Muscle of back (tissue), 13 donors: ENCODE data around the gene PRDM5. TPM values are rescaled to one million over a fixed set of nuclear protein-coding genes. Genes with fewer than 3 reads are reported as not detected.

Experiments
- DNase-seq, 3 donors: peaks; one replicate each; pipeline versions ENCODE4 v3.0.0 to v3.0.0-alpha.2; 2013
- long read RNA-seq, 9 donors: transcript quantifications; one replicate each; lab custom pipeline, GENCODE V29; 2026
- polyA plus RNA-seq, 10 donors: library from polyadenylated mRNA; unstranded; fragments of 120-200 nt; gene quantifications; one replicate each; pipeline ENCODE4 v1.2.1, GENCODE V29; 2013; ENCODE audit not compliant: insufficient read length in 10 of 10

PRDM5 gene
- 10 to 100 TPM in 9 of 10 donors, 1 to 10 TPM in 1; 8.1 to 14.0 (median 11.1) TPM for polyA plus RNA-seq
- long read RNA-seq, donor 1, result 0 reads
- long read RNA-seq, donor 2, result 0 reads
- long read RNA-seq, donor 3, result 0 reads
- long read RNA-seq, donor 4, result 0 reads
- long read RNA-seq, donor 5, full-length matches to known transcripts, result 1 of 1 reads
- long read RNA-seq, donor 5, partial matches to known transcripts, result 0 of 1 reads
- long read RNA-seq, donor 5, other reads (novel, unspliced or antisense), result 0 of 1 reads
- long read RNA-seq, donor 6, partial matches to known transcripts, result 0 of 3 reads
- long read RNA-seq, donor 6, other reads (novel, unspliced or antisense), result 0 of 3 reads
- long read RNA-seq, donor 7, result 0 reads
- long read RNA-seq, donor 8, partial matches to known transcripts, result 0 of 1 reads
- long read RNA-seq, donor 8, other reads (novel, unspliced or antisense), result 0 of 1 reads
- long read RNA-seq, donor 9, result 0 reads

DNA sequence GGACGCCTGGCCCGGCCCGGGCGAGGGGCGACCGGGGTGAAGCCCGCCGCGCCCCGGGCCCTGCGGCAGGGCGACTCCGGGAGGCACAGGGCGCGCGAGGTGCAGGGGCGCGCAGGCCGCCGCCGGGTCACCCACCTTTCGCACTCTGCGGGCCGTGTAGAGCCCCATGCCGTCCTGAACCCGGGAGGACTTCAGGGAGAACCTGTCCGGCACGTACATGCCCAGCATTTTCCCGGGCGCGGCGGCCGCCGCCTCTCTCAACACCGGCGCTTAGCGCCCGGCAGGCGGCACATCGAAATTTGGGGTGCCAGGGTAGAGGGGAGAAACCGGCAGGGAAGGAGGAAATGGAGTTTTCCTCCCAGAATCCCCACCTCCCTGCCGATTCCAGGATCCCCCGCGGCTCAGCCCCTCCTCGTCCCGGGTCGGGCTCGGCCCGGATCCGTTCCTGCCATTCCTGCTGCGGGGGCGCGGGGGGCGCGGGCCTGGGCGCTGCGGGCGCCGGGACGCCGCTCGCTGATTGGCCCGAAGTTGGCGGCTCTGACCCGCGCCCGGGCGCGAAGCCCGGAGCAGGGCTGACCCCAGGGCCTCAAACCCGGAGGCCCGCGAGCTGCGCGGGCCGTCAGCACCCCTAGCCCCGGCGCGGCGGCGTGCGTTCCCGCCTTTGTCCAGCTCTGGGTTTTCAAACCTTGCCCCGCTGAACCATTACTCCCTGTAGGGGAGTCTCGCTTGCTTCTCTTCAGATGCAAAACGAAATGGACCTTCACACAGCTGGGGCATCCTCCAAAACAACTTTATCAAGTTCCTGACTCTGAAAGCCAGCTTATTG, at the start of gene PRDM5:
Gene PRDM5, minus strand, starts transcription at position 346 of the 826 bp plus-strand sequence. Its CDS starts 118 bp downstream, at position 228.
- peak; percentile 57 to 91 (median 74) for DNase-seq

DNA sequence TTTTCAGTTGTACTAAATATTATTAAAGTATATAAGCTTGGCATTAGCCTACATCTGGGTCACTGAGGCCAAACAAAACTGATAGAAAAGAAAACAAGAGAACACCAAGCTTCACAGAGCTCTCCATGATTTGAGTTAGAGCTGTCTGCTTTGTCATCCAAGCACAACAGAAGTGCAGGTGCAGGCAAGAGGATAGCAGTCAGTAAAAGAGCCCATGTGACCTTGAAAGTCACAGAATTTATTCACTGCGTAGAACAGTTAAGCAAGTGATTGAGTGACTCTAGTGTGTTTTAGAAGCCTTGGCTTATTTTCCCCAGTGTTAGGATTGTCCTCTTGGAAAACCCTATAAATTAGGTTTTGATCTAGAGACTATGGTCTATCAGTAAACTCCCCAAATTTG, 49.4 kb upstream of the PRDM5 start:
- no peak for DNase-seq

DNA sequence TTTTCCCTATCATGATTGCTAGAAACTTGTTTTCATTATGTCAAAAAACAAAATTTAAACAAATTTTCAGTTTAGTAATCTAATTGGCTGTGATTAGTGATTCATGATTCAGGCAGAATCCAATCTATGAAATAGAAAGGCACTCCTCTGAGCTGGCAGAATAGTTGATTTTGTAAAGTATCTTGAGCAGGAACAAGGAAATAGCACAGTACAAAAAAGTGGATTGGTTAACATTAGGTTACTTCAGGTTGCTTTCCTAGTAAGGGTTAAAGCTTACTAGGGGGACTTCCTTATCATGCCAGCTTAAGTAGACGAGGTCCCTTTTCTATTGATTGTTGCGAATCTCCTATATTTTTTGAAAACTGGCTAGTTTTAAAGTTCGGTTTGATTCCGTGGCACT, 43.4 kb upstream of the PRDM5 start:
- DNase-seq, result no peak

DNA sequence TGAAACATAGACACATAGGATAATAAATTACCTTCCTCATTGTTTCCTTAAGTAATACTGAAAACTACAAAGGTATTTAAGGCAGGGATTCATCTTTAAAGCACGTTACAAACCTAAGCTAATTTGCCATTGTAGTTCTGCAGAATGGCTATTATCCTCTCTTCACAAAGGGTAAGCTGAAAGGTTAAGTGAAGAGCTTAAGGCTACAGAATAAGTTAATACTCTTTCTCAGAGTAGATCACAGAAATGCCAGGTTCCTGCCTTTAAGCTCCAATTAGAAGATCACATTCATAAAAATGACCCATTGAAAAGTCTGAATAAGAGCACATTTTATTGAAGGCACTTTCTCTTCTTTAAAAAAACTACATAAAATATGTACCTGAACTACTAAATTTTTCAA, 42.1 kb upstream of the PRDM5 start:
- DNase-seq, result no peak

DNA sequence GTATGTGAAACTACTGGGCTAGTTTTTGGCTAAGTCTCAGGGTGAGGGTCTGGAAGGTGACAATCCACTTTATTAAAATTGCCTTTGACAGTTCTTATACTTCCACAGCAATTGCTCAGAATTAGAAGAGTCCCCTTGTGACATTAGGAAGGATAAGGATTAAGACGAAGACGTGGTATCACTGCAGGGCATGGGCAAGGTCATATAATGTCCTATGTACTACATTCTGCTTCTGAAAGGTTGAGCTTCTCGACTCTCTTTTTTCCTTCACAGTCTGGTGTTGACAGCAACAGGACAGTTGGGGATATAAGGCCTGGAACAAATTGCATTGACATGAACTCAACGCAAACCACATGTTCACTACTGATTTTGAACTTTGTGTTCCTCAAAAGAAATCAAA, 40.9 kb upstream of the PRDM5 start:
- no peak for DNase-seq

DNA sequence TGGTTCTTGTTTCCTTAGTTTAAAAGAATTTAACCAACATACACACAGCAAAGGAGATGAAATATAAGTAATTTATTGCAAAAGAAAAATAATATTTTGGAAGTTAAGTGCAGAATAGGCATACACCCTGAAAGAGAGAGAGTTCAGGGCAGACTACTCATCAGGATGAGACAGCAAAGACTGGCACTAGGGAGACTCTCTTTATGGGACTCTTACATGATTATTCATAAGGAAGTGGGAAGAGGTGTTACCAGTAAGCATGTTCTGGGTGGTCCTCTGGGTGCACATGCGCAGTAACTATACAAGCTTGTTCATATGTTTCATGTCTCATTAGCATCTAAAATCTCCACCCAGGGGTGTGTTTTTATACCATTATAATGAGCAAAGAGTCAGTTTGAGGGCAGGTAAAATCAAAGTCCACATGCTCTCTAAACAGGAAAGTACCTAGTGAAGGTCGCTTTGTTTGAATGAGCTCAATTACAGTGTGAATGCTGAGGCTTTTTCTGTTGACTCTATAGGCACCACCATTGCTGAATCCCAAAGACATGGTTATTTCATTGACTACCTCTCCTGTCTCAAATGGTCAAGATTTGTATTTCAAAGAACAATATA, 38.2 kb upstream of the PRDM5 start:
- no peak for DNase-seq

DNA sequence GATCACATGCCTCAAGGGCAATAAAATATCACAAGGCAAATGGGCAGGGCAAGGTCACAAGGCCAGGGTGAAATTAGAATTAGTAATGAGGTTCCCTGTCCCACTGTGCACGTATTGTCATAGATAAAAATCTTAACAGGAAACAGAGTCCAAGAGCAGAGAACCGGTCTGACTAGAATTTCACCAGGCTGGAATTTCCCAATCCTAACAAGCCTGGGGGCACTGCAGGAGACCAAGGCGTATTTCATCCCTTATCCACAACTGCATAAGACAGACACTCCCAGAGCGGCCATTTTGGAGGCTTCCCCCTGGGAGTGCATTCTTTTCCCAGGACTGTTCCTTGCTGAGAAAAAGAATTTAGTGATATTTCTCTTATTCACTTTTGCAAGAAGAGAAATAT, 25.9 kb upstream of the PRDM5 start:
- no peak for DNase-seq

DNA sequence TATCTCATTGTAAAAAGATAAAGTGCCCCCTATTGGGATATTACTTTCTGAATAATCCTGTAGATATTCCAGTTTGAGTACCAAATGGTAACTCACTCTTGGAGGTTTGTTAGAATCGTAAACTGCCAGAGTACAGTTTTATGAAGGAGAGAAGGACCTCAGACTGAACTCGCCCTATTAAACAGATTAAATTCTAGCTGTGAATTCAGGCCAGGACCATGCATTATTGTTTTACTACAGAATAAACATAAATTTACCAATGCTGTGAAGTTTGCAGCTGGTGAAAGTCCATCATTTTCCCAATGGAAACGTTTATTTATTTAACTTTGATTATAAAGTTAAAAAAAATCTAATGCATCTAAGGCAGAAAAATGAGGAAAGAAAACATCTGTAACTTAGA, 20.2 kb upstream of the PRDM5 start:
- no peak for DNase-seq

DNA sequence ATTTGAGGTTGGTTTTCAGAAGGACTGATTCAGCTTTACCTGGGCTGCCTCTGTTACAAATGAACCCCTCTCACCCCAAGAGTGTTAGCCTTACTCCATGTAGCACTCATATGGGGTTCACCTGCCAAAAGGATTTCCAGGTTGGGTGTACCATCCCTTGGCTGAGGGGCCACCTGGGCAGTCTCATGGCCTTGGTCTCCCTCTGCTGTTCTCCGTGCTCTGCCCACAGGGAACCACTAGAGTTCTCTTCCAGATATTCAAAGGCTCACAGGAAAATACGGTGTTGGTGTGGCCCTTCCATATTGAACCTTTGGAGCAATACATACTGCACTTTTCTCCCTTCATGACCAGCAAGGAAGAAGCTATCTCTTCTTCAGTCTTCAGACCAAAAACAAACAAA, 18.0 kb upstream of the PRDM5 start:
- no peak for DNase-seq

DNA sequence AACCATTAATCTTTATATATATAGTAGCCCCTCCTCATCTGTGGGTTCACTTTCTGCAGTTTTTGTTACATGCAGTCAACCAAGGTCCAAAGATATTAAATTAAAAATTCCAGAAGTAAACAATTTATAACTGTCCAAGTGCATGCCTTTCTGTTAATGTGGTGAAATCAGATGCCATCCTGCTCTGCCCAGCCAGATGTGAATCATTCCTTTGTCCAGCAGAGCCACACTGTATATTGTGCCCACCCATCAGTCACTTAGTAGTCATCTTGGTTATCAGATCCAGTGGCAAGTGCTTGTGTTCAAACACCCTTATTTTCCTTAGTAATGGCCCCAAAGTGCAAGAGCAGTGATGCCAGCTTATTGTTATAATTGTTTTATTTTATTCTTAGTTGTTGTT, 17.2 kb upstream of the PRDM5 start:
- DNase-seq, result no peak

DNA sequence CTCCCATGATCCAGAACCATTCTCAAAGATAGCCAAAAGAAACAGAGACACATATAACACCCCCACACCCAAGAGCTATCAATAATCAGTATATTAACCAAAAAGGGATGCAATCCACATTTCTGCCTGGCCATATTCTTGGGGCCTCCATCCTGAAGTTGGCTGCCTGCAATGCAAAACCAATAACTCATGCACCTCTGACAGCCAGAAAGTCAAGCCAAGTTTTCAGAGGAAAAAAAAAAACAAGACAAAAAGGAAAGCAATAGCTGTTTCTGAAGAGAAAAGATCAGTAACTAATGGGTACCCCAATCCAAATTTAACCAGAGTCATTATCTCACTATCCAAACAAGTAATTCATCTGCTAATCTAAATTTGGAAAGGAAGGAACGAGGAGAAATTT, 7.3 kb upstream of the PRDM5 start:
- DNase-seq, result no peak

DNA sequence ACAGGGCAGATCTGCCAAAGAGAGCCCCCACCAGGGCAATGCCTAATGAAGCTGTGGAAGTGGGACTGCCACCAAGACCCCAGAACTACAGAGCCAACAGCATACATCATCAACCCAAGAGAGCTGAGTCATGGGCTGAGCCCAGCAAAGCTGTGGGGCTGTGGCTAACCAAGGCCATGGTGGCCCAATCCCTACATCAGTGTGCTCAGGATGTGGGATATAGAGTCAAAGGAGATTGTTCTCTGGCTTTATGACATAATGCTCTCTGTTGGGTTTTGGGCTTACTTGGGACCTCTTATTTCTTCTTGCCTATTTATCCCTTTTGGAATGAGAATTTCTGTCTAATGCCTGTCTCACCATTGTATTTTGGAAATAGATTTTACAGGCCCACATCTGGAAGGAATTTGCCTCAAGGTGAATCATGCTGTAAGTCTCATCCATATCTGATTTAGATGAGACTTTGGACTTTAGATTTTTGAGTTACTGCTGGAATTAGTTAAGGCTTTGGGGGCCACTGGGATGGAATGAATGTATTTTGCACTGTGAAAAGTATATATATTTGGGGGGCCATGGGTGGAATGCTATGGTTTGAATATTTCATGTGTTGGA, 5.4 kb upstream of the PRDM5 start:
- no peak for DNase-seq

DNA sequence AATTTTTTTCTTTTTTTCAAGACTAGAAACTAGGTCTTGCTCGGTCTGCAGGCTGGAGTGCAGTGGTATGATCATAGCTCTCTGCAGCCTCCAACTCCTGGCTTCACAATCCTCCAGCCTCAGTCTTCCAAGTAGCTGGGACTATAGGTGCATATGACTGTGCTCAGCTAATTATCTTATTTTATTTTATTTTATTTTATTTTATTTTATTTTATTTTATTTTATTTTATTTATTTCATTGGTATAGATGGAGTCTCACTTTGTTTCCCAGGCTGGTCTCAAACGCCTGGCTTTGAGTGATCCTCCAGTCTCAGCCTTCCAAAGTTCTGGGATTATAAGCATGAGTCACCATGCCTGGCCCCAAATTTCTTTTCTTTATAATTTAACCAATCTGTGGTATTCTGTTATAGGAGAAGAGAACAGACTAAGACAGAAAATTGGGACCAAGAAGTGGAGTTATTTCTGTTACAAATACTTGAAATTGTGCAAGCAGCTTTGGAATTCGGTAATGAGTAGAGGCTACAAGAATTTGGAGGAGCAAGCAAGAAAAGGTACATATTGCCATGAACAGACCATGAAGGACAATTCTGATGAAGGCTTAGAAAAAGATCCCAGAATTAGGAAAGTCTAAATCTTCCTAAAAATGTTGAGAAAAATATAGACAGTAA, 4.0 kb upstream of the PRDM5 start:
- DNase-seq, result no peak

DNA sequence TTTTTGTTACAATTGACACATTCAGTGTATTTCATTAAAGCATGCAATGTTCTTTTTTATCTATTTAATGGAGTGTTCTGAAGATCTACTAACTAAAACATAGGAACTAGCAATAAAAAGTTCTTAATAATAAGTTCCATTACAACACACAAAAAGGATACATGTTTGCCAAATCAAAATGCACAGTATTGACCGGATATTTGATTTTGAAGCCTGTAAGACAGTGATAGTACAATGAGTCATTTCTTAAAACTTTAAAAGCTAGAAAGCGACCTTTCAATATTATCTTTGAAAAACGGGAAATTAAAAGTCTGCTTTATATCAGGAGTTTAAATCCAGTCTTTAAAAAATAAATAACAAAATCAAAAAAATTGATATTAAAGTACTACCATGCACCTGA, 2.4 kb upstream of the PRDM5 start:
- no peak for DNase-seq

DNA sequence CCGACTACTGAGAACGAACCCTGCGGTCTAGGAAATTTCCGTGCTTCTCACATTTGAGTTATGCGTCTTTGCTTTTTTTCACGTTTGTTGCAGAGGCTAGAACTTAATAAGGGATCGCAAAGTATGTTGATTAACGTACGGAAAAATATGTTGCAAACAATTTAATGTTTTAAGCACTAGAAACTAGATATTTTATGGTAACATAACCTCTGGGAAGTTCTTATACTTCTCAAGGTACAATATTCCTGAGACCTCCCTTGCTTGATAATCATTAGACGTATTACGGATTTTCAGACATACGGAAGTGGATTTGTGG, 639 bp upstream of the PRDM5 start:
- DNase-seq, result no peak

DNA sequence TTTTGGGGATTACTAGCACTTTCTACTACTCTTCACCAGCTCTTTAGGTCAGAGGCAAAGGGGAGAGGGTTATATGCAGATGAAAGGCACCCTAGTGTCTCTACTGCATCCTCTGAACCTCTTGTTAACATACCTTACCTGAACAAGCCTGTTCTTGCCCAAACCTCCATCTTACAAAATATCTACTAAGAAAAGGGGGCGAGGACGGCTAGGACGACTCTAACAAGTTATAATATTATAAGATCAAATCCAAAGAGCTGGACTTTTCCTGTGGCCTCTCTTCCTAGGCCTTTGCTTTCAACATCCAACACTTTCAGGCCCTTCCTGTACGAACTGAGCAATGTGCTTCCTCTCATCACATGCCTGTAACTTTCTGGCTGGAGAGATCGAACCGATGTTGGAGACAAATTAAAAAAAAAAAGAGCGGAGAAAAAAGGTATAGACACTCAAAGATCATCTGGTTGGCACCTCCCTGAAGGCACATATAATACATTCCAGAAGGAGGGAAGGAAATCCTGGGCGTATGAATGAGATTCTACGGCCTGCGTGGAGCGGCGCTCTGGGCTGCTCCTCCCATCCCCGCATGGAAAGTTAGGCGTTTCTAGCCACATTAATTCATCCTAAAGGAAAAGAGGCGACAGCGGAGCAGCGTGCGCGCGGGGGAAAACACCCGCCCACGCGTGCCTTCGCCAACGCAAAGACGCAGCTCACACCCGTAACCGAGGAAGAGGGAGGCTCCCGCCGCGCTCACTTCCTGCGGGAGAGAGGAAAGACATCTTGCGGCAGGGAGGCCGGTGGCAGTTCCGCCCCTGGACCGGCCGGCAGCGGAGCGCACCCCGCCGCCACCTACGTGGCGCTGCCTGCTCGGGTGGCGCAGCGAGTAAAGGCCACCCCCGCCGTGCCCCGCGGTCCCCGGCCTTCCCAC, 808 bp downstream of the PRDM5 start:
- DNase-seq, result peak; percentile 69 to 91 (median 76)

DNA sequence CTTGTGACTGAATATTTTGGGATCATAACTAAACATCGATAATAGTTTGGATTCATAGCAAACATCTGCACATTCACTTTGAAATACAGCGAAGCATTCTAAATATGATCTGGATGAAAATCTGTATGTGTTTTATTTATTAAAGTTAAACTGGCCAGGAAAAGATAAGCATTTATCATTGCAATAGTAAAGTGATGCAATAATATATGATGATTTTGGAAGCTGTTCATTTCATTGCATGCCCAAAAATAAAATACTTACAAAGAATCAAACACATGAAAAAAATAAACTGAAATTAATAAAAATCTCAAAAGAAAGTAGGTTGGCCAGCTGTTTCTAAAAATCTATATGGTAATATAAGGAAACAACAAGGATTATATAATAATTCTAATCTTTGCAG, 1.9 kb downstream of the PRDM5 start:
- no peak for DNase-seq

DNA sequence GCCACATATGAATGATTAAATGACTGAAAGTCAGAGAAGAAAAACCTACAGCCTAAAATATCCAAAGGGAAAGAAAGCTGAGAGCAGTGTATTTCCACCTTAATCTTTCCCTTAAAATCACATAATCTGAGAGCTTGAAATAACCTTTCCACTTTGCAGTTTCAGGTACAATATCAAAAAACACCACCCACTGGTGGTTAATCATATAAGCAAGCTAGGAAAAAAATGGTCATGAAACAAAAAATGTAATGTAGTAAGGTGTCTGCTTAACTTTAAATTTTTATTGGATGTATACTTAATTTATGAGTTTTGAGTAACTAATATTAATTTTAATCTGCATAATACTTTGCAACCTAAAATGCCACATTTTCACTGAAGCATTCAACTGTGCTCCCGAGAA, 3.2 kb downstream of the PRDM5 start:
- no peak for DNase-seq

DNA sequence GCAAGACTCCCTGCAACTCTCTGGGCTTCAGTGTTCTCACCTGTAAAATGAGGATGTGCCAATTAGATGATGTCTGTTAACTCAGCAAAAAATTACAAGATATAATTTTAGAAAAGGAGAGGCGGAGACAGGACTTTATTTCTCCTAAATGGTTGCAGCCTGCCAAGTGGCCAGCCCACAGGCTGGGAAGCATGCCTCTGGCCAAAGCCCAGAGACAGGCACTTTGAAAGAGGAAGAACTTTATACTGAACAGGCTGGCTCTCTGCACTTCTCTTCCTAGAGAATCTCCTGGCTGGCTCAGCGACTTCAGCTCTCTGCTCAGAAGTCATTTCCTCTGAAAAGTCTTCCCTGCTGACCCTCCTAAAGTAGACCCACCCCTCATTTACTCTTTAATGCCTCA, 3.7 kb downstream of the PRDM5 start:
- DNase-seq, result peak in 2 of 3 donors; percentile 36

DNA sequence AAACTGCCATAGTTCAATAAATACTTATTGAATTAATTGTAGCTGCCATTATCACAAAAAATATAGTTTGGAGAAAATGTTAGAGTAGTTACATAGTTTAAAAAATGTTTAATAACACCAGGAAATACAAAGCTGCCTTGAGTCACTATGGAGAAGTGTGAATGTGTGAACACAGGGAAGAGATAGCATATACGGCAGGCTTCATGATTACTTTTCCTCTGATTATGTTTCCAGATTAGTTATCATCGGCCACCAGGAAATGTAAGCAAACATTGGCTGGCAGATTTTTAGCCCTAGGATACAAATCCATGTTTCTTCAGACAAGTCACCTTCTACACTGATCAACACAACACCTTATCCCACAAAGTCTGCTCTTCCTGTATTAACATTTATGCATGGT, 4.4 kb downstream of the PRDM5 start:
- DNase-seq, result no peak

DNA sequence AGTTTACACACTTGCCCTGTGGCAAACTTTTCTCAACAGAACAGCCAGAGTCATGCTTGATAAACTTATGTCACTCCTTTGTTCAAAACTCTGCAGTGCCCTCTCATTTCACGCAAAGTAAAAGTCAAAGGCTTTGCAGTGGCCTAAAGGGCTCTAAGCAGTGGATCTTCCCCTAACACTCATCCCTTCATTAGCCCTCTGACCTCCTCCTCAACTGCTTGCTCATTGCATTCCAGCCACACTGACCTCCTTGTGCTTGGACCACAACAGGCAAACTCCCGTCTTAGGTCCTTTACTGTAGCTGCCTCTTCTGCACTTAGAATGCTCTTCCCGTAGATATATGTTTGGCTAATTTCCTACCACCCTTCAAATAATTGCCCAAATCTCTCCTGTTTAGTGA, 5.6 kb downstream of the PRDM5 start:
- DNase-seq, result no peak
